GM12801 (cell line): ENCODE data around the gene CLCF1.

Source experiments
- CTCF ChIP-seq: IDR thresholded peaks from one replicate; pipeline ENCODE4 v1.5.1; 2011; ENCODE audit warnings: control low read depth; ENCODE audit not compliant: insufficient read length; ENCODE audit errors: extremely low read depth

CLCF1 gene

DNA sequence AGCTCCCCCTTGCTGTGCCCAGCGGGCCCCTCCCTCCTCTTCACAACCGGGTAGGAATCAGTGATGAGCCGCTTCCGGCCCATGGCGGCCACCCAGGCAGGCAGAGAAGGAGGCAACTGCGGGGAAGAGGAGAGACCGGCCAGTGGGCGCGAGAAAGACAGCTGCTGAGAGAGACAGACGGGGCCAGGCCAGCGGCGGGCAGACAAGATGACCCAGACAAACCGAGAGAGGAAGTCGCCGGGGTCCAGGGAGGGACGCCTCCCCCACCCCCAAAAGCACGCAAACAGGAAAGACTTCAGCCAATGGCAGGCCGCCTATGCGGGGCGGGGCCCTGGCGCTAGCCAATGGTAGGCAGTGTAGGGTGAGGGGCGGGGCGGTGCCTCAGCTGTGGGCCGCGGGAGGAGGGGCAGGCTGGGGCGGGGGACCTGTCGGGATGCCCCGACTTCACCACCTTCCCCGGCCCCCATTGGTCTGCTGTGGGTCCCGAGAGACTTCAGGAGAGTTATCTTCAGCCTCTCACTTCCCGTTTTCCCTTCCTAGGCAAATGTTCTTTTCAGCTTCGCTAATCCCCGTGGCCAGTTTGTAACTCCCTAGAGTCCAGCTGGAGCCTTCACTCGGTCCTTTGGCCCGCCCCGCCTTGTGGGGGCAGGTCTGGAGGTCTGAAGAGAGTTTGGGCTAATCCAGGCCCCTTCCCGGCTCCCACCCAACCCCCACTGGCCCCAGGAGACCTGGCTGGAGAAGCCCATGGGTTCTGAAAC, 19.9 kb downstream of the CLCF1 start, which contains the start of gene POLD4:
Gene POLD4, minus strand, starts transcription at position 230 of the 758 bp plus-strand sequence. Its CDS starts 147 bp downstream, at position 83.
- TF ChIP-seq CTCF = no peak

GRCh38 chr11:67352546-67353316, 20.7 kb downstream of the CLCF1 start:
- TF ChIP-seq CTCF = no peak

GRCh38 chr11:67351275-67352005, 22.0 kb downstream of the CLCF1 start:
- peak; percentile 2 for TF ChIP-seq CTCF

DNA sequence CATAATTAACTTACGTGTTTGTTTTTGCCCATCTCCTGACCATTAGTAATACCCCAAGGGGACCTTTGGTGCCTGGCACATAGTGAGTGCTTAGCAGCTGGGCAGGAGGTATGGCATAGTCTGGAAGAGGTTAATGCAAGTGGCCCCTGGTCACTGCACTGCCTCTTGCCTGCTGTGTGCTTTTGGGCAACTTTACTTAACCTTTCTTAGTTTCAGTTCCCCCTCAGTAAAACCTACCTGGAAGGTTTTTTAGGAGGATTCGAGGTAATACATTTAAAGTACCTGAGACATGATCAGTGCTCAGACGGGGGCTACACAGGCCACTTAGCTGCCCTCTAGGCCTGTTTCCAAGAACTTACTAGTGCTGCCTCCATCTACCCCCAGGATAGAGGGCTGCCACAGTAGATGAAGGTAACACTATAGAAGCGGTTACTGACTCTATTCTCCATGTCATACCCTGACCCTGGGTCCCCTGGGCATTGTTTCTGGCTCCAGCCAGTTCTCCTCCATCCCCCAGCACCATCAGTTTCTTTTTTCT, 23.4 kb downstream of the CLCF1 start:
- no peak for TF ChIP-seq CTCF

GRCh38 chr11:67349457-67349856, 23.9 kb downstream of the CLCF1 start:
- no peak for TF ChIP-seq CTCF

GRCh38 chr11:67349036-67349435, 24.4 kb downstream of the CLCF1 start:
- no peak for TF ChIP-seq CTCF
